Measurements from ENCODE around the gene PDE6B.

DNA sequence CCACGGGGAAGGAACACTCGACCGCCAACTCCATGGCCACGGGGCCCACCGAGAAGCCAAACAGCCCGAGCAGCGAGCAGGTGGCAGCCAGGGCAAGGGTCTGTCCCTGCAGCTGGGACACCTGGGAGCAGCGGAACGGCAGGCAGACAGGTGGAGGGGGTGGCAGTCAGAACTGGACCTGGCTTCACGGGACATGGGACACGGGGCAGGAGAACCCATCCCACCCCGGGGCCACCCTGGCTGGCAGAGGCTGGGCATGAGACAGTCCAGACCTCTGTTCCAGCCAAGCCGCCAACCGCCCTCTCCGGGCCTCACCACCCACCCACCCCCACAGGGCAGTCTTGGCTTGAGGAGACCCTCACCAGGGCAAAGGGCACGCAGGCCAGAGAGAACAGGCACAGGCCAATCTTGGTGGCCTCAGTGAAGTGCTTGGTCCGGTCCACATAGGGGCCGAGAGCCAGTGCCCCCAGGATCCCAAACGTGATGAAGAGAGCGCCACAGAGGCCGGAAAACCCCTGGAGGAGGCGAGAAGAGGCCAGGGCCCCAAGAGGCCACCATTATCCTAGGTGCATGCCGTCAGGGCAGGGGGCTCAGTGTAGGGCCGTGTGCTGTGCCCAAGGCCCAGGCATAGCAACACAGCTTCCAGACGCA is 58.0 kb downstream of the PDE6B start:
- TF ChIP-seq SMC3 (IDR thresholded peaks at IDR 0.05) (no peak), POLR2A (IDR thresholded peaks at IDR 0.05; ENCODE audit: low read length) (no peak), JUNB (IDR thresholded peaks at IDR 0.05) (no peak), RFX5 (IDR thresholded peaks at IDR 0.05) (no peak), CHD2 (IDR thresholded peaks at IDR 0.05; ENCODE audit: low read length, partially characterized antibody) (no peak), BHLHE40 (IDR thresholded peaks at IDR 0.05; ENCODE audit: low read depth, low read length) (no peak), GATA3 (IDR thresholded peaks at IDR 0.05; ENCODE audit: borderline replicate concordance) (no peak), RAD21 (conservative IDR thresholded peaks at IDR 0.05 in 1 of 2, IDR thresholded peaks at IDR 0.05 in 1 of 2) (no peak)
- TF ChIP-seq, protein P1, sequence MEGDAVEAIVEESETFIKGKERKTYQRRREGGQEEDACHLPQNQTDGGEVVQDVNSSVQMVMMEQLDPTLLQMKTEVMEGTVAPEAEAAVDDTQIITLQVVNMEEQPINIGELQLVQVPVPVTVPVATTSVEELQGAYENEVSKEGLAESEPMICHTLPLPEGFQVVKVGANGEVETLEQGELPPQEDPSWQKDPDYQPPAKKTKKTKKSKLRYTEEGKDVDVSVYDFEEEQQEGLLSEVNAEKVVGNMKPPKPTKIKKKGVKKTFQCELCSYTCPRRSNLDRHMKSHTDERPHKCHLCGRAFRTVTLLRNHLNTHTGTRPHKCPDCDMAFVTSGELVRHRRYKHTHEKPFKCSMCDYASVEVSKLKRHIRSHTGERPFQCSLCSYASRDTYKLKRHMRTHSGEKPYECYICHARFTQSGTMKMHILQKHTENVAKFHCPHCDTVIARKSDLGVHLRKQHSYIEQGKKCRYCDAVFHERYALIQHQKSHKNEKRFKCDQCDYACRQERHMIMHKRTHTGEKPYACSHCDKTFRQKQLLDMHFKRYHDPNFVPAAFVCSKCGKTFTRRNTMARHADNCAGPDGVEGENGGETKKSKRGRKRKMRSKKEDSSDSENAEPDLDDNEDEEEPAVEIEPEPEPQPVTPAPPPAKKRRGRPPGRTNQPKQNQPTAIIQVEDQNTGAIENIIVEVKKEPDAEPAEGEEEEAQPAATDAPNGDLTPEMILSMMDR (IDR thresholded peaks at IDR 0.05), result no peak
- TF ChIP-seq, protein P2, sequence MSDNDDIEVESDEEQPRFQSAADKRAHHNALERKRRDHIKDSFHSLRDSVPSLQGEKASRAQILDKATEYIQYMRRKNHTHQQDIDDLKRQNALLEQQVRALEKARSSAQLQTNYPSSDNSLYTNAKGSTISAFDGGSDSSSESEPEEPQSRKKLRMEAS (IDR thresholded peaks at IDR 0.05), result no peak
- TF ChIP-seq, protein P3, sequence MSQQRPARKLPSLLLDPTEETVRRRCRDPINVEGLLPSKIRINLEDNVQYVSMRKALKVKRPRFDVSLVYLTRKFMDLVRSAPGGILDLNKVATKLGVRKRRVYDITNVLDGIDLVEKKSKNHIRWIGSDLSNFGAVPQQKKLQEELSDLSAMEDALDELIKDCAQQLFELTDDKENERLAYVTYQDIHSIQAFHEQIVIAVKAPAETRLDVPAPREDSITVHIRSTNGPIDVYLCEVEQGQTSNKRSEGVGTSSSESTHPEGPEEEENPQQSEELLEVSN (IDR thresholded peaks at IDR 0.05; ENCODE audit: borderline replicate concordance, low read depth), result no peak
